GM21737 (cell line): ENCODE results near the gene PIM1.

ENCODE experiments used
- ATAC-seq: cut with Tn5 transposase; IDR thresholded peaks from one replicate; pipeline ENCODE4 v1.9.1; 2021; ENCODE audit warnings: mild to moderate bottlenecking, moderate library complexity; ENCODE audit not compliant: unreplicated experiment

The PIM1 gene

DNA sequence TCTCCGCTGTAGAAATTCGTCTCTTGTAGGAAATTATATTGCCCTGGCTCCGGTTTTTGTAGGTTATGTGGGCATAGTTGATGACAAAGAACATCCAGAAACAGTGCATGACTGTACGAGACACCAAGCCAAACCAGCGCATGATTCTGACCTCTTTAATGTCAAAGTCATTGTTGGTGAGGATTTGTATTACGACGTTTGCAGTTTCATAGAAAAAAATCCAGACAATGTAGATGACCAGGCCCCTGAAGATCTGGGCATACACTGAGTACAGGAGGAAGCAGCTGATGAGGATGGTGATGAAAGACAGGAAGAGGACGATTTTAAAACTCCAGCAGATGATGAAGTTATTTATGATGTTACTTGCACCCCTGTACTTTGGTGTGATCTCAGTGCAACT, 48.6 kb downstream of the PIM1 start:
- no peak for ATAC-seq

DNA sequence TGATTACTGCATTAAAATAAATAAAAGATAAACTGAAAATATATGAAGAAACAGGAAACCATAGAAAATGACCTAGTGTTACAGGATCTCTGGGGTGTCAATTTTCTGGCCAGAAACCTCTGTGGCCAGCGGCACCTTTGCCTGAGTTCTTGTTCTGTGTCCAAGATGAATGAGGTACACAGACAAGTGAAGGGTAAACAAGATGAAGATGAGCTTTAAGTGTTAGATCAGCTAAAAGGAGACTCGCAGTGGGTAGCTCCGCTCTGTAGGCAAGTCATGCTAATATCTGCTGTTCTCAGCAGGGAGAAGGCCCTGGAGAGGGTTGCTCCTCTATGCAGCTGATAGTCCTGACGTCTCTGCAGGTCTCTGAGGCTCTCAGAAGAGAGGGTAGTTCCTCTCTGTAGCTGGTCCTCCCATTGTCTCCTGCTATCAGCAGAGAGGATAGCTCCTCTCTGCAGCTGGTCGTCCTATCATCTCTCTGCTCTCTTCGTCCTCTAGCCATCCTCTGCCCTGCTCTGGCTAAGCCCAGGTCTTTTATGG, 51.7 kb downstream of the PIM1 start:
- ATAC-seq: no peak

GRCh38 chr6:37222125-37222967, 52.4 kb downstream of the PIM1 start:
- peak; percentile 94 for ATAC-seq

- ATAC-seq: no peak
These were observed 53.0 kb downstream of the PIM1 start for GRCh38 chr6:37222992-37223391.
